ENCODE data around the gene ZNF155. TPM values are rescaled to one million over a fixed set of nuclear protein-coding genes. Genes with fewer than 3 reads are reported as not detected.
A peak's percentile ranks its signal among the peaks of the same experiment; 100 is the strongest.

Gene ZNF155
- polyA plus RNA-seq, 1 of the 3 experiments (the other 2 are of a cell fraction): 2.1 TPM

DNA sequence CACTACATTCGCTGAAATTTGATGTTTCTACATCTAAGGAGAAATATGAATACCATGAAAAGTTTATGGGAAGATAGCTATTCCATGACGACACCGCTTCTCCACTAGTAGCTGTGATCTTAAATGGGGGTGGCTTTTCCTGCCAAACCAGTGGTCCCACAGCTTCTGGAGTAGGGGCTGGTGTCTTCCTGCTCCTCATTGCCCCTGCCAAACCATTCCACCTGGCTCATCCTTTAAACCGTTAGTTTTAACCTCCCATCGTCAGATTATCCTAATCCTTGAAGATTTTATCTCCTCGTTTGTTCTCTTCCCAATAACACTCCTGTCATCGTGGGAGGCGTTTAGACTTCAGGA lies 18.2 kb downstream of the ZNF155 start:
- 19% methylated on average over 8 of the region's 8 CpGs for WGBS (ENCODE audit: low lambda C conversion rate)
- DNase-seq: no peak
- Histone ChIP-seq H3K4me2 (peak overlapping the region; percentile 77), H2AFZ (ENCODE audit: low read depth) (peak overlapping the region; percentile 93), H3K9ac (peak overlapping the region; percentile 64; the same call in 1 of the 2 replicates), H3K36me3 (replicated peaks in 1 of 2; ENCODE audit: control insufficient read depth in 1 of 2, insufficient read depth in 2 of 2, low read length in 1 of 2) (peaks cover 8 to 17% of the 10 kb centered on the region in 2 experiments), H3K9me2 (no peaks in the 10 kb centered on the region), H4K20me1 (ENCODE audit: insufficient read depth) (no peaks in the 10 kb centered on the region), H3K27me3 (ENCODE audit: insufficient read depth) (no peaks in the 10 kb centered on the region), H3K4me3 (ENCODE audit: low read depth in 2 of 2, low read length in 1 of 2) (peak overlapping the region; percentile 81 to 97), H3K79me2 (ENCODE audit: insufficient read depth) (peaks cover 32% of the 10 kb centered on the region), H3K4me1 (ENCODE audit: control insufficient read depth in 1 of 2, insufficient read depth in 2 of 2, low read depth in 1 of 2, low read length in 1 of 2) (peaks cover 0 to 11% of the 10 kb centered on the region in 2 experiments; a peak in 2 of 4 replicates), H3K27ac (ENCODE audit: low read depth in 2 of 2, low read length in 1 of 2) (peak overlapping the region; percentile 44 to 77; a peak in 2 of 4 replicates), H3F3A (replicated peaks; ENCODE audit: insufficient read depth) (no peaks in the 10 kb centered on the region), H3K9me3 (no peaks in the 10 kb centered on the region)
- POLR2A ChIA-PET: no interaction called here
- CTCF ChIA-PET: interaction anchor here (1.1 kb wide), 1 partner anchor 111 kb away, joined by 3 read pairs; the partner anchor contains the start of gene ZNF225
- TF ChIP-seq MEF2A (IDR thresholded peaks at IDR 0.05; ENCODE audit: borderline replicate concordance, low read depth) (no peak), MXI1 (IDR thresholded peaks at IDR 0.05; ENCODE audit: low read depth, low read length) (no peak), RCOR1 (IDR thresholded peaks at IDR 0.05; ENCODE audit: low read length) (no peak), GABPA (IDR thresholded peaks at IDR 0.05; ENCODE audit: low read depth) (no peak), GATA2 (CRISPR knock-in tag; IDR thresholded peaks at IDR 0.05) (no peak), PBX3 (IDR thresholded peaks at IDR 0.05) (no peak), SMC3 (IDR thresholded peaks at IDR 0.05; ENCODE audit: low read depth, low read length) (no peak), RXRA (IDR thresholded peaks at IDR 0.05; ENCODE audit: borderline replicate concordance, low read depth) (no peak)
- TF ChIP-seq, protein P1, sequence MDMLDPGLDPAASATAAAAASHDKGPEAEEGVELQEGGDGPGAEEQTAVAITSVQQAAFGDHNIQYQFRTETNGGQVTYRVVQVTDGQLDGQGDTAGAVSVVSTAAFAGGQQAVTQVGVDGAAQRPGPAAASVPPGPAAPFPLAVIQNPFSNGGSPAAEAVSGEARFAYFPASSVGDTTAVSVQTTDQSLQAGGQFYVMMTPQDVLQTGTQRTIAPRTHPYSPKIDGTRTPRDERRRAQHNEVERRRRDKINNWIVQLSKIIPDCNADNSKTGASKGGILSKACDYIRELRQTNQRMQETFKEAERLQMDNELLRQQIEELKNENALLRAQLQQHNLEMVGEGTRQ (IDR thresholded peaks at IDR 0.05; ENCODE audit: borderline replicate concordance, low read depth, low read length): no peak
- TF ChIP-seq, protein P2, sequence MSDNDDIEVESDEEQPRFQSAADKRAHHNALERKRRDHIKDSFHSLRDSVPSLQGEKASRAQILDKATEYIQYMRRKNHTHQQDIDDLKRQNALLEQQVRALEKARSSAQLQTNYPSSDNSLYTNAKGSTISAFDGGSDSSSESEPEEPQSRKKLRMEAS (IDR thresholded peaks at IDR 0.05; ENCODE audit: low read depth): no peak

DNA sequence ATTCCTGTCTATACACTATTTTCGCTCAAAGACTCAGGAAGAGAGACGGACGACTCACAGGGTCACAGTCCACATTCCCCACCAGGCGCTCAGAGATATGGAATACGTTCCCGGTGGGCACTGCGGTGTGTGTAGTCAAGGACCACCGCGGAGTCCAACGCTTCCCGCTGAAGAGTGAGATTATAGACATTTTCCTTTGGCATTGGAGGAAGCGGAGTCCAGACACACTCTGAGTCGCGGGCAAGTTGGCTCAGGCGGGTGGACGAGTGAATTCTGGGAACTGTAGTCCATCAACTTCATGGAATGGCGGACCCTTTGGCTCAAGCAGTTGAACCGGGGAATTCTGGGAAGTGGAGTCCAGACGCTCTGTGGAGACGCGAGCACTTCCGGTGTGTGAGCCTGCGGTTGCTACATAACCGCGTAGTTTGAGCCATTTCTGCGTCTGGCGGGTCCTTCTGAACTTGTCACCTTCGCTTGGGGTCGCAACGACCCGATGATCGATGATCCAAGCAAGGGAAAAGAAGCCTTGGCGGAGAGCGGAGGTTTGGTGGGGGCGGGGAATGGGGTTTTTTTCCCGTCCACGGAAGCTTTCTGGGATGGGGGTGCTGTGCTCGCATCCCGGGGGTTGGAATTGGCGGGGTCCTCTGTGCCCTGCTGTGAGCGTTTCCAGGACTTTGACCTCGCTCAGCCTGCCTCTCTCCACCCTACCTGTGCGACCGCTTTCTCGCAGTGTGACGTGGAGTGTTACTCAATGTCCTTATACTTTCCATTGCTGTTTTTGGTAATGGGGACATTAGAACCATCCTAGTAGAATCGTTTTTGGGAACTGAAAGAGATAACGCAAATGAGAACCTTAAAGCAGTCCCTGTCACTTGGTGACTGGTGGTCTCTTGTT lies 18.8 kb downstream of the ZNF155 start, which contains the start of gene ZNF230:
Gene ZNF230, plus strand, starts transcription at position 392 of the 895 bp plus-strand sequence. CDS start 4,122 bp downstream, outside the sequence.
- peak; percentile 81 for DNase-seq
- CTCF ChIA-PET: interaction anchor here (0.8 to 1.2 kb wide), 4 partner anchors 49 to 258 kb away, joined by 3 to 4 read pairs (median 3); partner anchors contain the start of genes ZNF223 and ZNF225
- H3K4me3 ChIP-seq (ENCODE audit: low read depth in 2 of 2, low read length in 1 of 2): peak within 1 kb of the TSS; percentile 81 to 97
- no peaks in the 10 kb centered on the region for H3K9me2 ChIP-seq
- peak within 1 kb of the TSS; percentile 93 for H2AFZ ChIP-seq (ENCODE audit: low read depth)
- H3K4me1 ChIP-seq (ENCODE audit: control insufficient read depth in 1 of 2, insufficient read depth in 2 of 2, low read depth in 1 of 2, low read length in 1 of 2): peaks cover 0 to 11% of the 10 kb centered on the region in 2 experiments; a peak in 2 of 4 replicates
- peaks cover 32% of the 10 kb centered on the region for H3K79me2 ChIP-seq (ENCODE audit: insufficient read depth)
- H3K36me3 ChIP-seq (replicated peaks in 1 of 2; ENCODE audit: control insufficient read depth in 1 of 2, insufficient read depth in 2 of 2, low read length in 1 of 2): peaks cover 8 to 17% of the 10 kb centered on the region in 2 experiments
- peak within 1 kb of the TSS; percentile 44 to 77; a peak in 3 of 4 replicates for H3K27ac ChIP-seq (ENCODE audit: low read depth in 2 of 2, low read length in 1 of 2)
- H3K9ac ChIP-seq: peak within 1 kb of the TSS; percentile 64
- no peaks in the 10 kb centered on the region for H4K20me1 ChIP-seq (ENCODE audit: insufficient read depth)
- WGBS (ENCODE audit: low lambda C conversion rate): under 1% methylated on average over 42 of the region's 48 CpGs
- POLR2A ChIA-PET: no interaction called here
- H3K27me3 ChIP-seq (ENCODE audit: insufficient read depth): no peaks in the 10 kb centered on the region
- no peaks in the 10 kb centered on the region for H3K9me3 ChIP-seq
- H3F3A ChIP-seq (replicated peaks; ENCODE audit: insufficient read depth): no peaks in the 10 kb centered on the region
- peak within 1 kb of the TSS; percentile 77 for H3K4me2 ChIP-seq
- peak; percentile 81 for TF ChIP-seq NFIC (IDR thresholded peaks at IDR 0.05; ENCODE audit: borderline replicate concordance)
- TF ChIP-seq YY1 (IDR thresholded peaks at IDR 0.05; ENCODE audit: low read depth): peak; percentile 94
- TF ChIP-seq, protein P3, sequence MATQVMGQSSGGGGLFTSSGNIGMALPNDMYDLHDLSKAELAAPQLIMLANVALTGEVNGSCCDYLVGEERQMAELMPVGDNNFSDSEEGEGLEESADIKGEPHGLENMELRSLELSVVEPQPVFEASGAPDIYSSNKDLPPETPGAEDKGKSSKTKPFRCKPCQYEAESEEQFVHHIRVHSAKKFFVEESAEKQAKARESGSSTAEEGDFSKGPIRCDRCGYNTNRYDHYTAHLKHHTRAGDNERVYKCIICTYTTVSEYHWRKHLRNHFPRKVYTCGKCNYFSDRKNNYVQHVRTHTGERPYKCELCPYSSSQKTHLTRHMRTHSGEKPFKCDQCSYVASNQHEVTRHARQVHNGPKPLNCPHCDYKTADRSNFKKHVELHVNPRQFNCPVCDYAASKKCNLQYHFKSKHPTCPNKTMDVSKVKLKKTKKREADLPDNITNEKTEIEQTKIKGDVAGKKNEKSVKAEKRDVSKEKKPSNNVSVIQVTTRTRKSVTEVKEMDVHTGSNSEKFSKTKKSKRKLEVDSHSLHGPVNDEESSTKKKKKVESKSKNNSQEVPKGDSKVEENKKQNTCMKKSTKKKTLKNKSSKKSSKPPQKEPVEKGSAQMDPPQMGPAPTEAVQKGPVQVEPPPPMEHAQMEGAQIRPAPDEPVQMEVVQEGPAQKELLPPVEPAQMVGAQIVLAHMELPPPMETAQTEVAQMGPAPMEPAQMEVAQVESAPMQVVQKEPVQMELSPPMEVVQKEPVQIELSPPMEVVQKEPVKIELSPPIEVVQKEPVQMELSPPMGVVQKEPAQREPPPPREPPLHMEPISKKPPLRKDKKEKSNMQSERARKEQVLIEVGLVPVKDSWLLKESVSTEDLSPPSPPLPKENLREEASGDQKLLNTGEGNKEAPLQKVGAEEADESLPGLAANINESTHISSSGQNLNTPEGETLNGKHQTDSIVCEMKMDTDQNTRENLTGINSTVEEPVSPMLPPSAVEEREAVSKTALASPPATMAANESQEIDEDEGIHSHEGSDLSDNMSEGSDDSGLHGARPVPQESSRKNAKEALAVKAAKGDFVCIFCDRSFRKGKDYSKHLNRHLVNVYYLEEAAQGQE (IDR thresholded peaks at IDR 0.05; ENCODE audit: low read depth, low read length): no peak
- TF ChIP-seq FOXJ3 (CRISPR knock-in tag; IDR thresholded peaks at IDR 0.05): no peak
- TF ChIP-seq GABPA (IDR thresholded peaks at IDR 0.05; ENCODE audit: low read depth): peak; percentile 87
- 0 out of 2 replicates have a peak, but pooled peaks have one; percentile 18 for TF ChIP-seq RFX5 (IDR thresholded peaks at IDR 0.05; ENCODE audit: low read length)
- no peak for TF ChIP-seq RXRA (IDR thresholded peaks at IDR 0.05; ENCODE audit: borderline replicate concordance, low read depth)
- no peak for TF ChIP-seq SMC3 (IDR thresholded peaks at IDR 0.05; ENCODE audit: low read depth, low read length)
- TF ChIP-seq, protein P4, sequence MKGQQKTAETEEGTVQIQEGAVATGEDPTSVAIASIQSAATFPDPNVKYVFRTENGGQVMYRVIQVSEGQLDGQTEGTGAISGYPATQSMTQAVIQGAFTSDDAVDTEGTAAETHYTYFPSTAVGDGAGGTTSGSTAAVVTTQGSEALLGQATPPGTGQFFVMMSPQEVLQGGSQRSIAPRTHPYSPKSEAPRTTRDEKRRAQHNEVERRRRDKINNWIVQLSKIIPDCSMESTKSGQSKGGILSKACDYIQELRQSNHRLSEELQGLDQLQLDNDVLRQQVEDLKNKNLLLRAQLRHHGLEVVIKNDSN (IDR thresholded peaks at IDR 0.05; ENCODE audit: borderline replicate concordance, low read depth): no peak
- peak; percentile 83 for TF ChIP-seq POLR2AphosphoS5 (IDR thresholded peaks at IDR 0.05; ENCODE audit: low read depth, low read length)
- peak; percentile 94 for TF ChIP-seq CHD2 (IDR thresholded peaks at IDR 0.05; ENCODE audit: low read length, partially characterized antibody)
- TF ChIP-seq ELF1 (IDR thresholded peaks at IDR 0.05): peak; percentile 92
- peak; percentile 81 for TF ChIP-seq MXI1 (IDR thresholded peaks at IDR 0.05; ENCODE audit: low read depth, low read length)
- peak; percentile 36; the same call in 1 of the 2 replicates for TF ChIP-seq RCOR1 (IDR thresholded peaks at IDR 0.05; ENCODE audit: low read length)

Measured in SK-N-SH (cell line).